Left ventricle myocardium inferior (tissue), 1 donor: ENCODE measurements around the gene RFPL2. TPM values are rescaled to one million over a fixed set of nuclear protein-coding genes. Genes with fewer than 3 reads are reported as not detected.

ENCODE experiments used
- DNase-seq: peaks from one replicate; pipeline ENCODE4 v3.0.0-alpha.2; 2020
- H3K27ac ChIP-seq: fragments of 200-600 bp; replicated peaks from 2 replicates; pipeline ENCODE4 v1.8.0; 2021
- H3K27me3 ChIP-seq: fragments of 200-600 bp; 2 replicates; pipeline ENCODE4 v1.8.0; 2021; ENCODE audit warnings: low read depth
- H3K36me3 ChIP-seq: fragments of 200-600 bp; 2 replicates; pipeline ENCODE4 v1.8.0; 2021
- H3K4me1 ChIP-seq: fragments of 200-600 bp; 2 replicates; pipeline ENCODE4 v1.8.0; 2021
- H3K4me3 ChIP-seq: fragments of 200-600 bp; 2 replicates; pipeline ENCODE4 v1.8.0; 2021; ENCODE audit warnings: mild to moderate bottlenecking, moderate library complexity
- H3K9me3 ChIP-seq: fragments of 200-600 bp; replicated peaks from 2 replicates; pipeline ENCODE4 v1.8.0; 2021
- CTCF ChIP-seq: fragments of 200-600 bp; IDR thresholded peaks from 2 replicates; pipeline ENCODE4 v1.8.0; 2021; ENCODE audit warnings: antibody characterized with exemption, mild to moderate bottlenecking, borderline replicate concordance
- intact Hi-C: fragments of 100-400 bp; cut with micrococcal nuclease; formaldehyde crosslinking; loops from one replicate; pipeline ENCODE4 v1.11.0; 2022
- total RNA-seq: library from RNA; stranded (reverse); fragmentation: NEBNext Ultra II Directional; extraction: Animal tissue kit (Norgen Biotek cat#: 25700); gene quantifications from one replicate; pipeline ENCODE4 v1.2.1, GENCODE V29; 2021
- donor health status: DM: no; HTN: yes; CAD: no; lungs with severe emphysema.

RFPL2 gene
- total RNA-seq, 1 donor from 2014 or later: 0.08 TPM

GRCh38 chr22:32217465-32217864 lies 12.6 kb upstream of the RFPL2 start:
- DNase-seq: no peak
- Histone ChIP-seq H3K4me3 (no peak overlapping the region), H3K27me3 (peaks cover 19% of the 10 kb centered on the region), H3K4me1 (no peaks in the 10 kb centered on the region), H3K36me3 (no peaks in the 10 kb centered on the region), H3K9me3 (no peaks in the 10 kb centered on the region), H3K27ac (no peak overlapping the region)
- intact Hi-C loops: no loop called here
- no peak for TF ChIP-seq CTCF

GRCh38 chr22:32216911-32217310 lies 12.0 kb upstream of the RFPL2 start:
- Histone ChIP-seq H3K4me1 (no peaks in the 10 kb centered on the region), H3K9me3 (no peaks in the 10 kb centered on the region), H3K27ac (no peak overlapping the region), H3K36me3 (no peaks in the 10 kb centered on the region), H3K27me3 (peaks cover 19% of the 10 kb centered on the region), H3K4me3 (no peak overlapping the region)
- intact Hi-C loops: no loop called here
- no peak for TF ChIP-seq CTCF
- no peak for DNase-seq

GRCh38 chr22:32211011-32211410 lies 6.1 kb upstream of the RFPL2 start:
- no peaks in the 10 kb centered on the region for H3K36me3 ChIP-seq
- no peak overlapping the region for H3K27ac ChIP-seq
- H3K4me3 ChIP-seq: no peak overlapping the region
- no peaks in the 10 kb centered on the region for H3K4me1 ChIP-seq
- intact Hi-C loops: no loop called here
- H3K9me3 ChIP-seq: no peaks in the 10 kb centered on the region
- H3K27me3 ChIP-seq: peaks cover 14% of the 10 kb centered on the region
- TF ChIP-seq CTCF: no peak
- DNase-seq: no peak

- intact Hi-C loops: no loop called here
These were observed 3.8 kb upstream of the RFPL2 start for GRCh38 chr22:32208681-32209080.

GRCh38 chr22:32207971-32208480 lies 3.2 kb upstream of the RFPL2 start:
- no peak for TF ChIP-seq CTCF
- Histone ChIP-seq H3K9me3 (no peaks in the 10 kb centered on the region), H3K27ac (no peak overlapping the region), H3K4me1 (peaks cover 5% of the 10 kb centered on the region), H3K4me3 (no peak overlapping the region), H3K36me3 (no peaks in the 10 kb centered on the region), H3K27me3 (peaks cover 34% of the 10 kb centered on the region)
- intact Hi-C loops: no loop called here
- no peak for DNase-seq

More at GRCh38 chr22:32208681-32209080, 3.8 kb upstream of the RFPL2 start:
- Histone ChIP-seq H3K36me3 (no peaks in the 10 kb centered on the region), H3K27ac (no peak overlapping the region), H3K4me1 (no peaks in the 10 kb centered on the region), H3K27me3 (peaks cover 28% of the 10 kb centered on the region), H3K9me3 (no peaks in the 10 kb centered on the region), H3K4me3 (no peak overlapping the region)
- DNase-seq: no peak
- TF ChIP-seq CTCF: no peak
